GM12874 (cell line): Measurements from ENCODE around the gene SPG21.

Source experiments
- TF ChIP-seq, protein P1 (sequence below): IDR thresholded peaks from 2 replicates; pipeline ENCODE4 v1.5.1; 2011; ENCODE audit warnings: low read depth, mild to moderate bottlenecking, control low read depth, low read length, moderate library complexity; ENCODE audit not compliant: insufficient read depth

The SPG21 gene

DNA sequence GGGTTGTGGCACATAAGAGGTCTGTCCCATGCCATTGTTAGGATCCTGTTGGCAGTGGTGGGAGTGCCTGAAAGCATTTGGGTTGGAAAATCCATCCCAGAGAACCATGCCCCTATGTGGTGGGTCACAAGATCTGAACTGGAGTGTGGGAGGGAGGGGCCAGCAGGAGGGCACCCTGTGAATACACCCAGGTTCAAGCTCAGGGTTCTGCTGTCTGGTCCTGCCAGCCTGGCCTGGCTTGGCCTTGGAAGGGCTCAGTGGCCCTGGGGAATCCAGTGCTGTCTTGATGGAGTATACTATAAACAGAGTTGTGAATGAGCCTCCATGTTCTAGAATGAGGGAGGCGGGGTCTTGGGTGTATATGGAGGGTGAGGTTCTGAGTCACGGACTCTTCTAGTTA lies 66.2 kb downstream of the SPG21 start:
- TF ChIP-seq, protein P1, sequence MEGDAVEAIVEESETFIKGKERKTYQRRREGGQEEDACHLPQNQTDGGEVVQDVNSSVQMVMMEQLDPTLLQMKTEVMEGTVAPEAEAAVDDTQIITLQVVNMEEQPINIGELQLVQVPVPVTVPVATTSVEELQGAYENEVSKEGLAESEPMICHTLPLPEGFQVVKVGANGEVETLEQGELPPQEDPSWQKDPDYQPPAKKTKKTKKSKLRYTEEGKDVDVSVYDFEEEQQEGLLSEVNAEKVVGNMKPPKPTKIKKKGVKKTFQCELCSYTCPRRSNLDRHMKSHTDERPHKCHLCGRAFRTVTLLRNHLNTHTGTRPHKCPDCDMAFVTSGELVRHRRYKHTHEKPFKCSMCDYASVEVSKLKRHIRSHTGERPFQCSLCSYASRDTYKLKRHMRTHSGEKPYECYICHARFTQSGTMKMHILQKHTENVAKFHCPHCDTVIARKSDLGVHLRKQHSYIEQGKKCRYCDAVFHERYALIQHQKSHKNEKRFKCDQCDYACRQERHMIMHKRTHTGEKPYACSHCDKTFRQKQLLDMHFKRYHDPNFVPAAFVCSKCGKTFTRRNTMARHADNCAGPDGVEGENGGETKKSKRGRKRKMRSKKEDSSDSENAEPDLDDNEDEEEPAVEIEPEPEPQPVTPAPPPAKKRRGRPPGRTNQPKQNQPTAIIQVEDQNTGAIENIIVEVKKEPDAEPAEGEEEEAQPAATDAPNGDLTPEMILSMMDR: no peak

- TF ChIP-seq, protein P1: no peak
These were observed 68.0 kb downstream of the SPG21 start for GRCh38 chr15:64921711-64922110.

DNA sequence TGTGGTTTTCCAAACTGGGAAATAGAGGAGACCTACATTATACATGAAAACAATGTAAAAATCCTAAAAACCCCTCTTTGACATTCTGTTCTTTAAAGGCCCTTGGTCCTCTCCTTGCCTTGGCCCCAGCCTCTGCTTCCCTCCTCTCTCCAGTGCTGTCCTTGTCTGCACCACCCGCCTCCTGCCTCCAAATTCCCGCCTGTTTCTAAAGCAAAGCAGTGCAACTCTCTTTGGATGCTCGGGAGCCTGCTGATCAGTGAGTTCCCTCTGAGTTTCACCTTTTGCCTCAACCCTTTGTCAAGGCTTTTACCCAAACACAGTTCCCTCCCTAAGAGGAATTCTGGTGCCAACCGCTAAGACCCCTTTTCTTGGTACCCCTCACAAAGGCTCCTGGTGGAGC lies 70.0 kb downstream of the SPG21 start:
- TF ChIP-seq, protein P1: no peak

- TF ChIP-seq, protein P1: no peak
These were observed 72.5 kb downstream of the SPG21 start for GRCh38 chr15:64917211-64917610.

GRCh38 chr15:64916365-64916764 lies 73.3 kb downstream of the SPG21 start:
- TF ChIP-seq, protein P1: no peak

- TF ChIP-seq, protein P1: no peak
These were observed 74.0 kb downstream of the SPG21 start for GRCh38 chr15:64915518-64916227.
